GM15510 (cell line): ENCODE results near the gene UQCR10.

Experiments used
- POLR2A ChIP-seq: IDR thresholded peaks from 3 replicates; pipeline ENCODE4 v1.6.1; 2011; ENCODE audit warnings: borderline replicate concordance; ENCODE audit not compliant: insufficient read length; ENCODE audit errors: extremely low read depth

The UQCR10 gene

DNA sequence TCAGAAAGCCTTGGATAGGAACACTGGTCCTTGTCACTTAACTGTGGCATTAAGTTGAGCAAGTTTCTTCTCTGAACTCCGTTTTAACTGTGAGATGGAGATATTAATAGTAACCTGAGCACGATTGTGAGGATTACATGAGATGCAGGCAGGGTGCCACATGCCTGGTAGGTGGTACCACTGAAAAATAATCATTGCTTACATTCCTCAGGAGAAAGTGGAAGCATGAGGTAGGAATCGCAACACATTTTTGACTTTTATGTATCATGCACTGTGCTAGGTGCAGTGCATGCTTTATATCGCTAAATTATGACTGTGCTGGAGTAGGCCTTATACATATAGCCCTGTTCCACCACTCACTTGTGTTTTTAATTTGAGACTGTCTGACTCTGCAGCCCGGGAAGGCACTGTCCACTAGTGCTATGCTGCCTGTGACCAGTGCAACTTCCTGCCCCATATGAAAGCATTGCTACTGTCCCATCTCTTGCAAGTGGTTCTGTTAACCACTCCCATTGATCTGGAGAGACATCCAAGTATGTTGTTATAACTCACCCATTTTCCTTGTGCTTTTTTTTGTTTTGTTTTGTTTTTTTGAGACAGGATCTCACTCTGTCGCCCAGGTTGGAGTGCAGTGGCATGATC lies 1.0 kb downstream of the UQCR10 start:
- no peak for TF ChIP-seq POLR2A

- TF ChIP-seq POLR2A = no peak
Measured at GRCh38 chr22:29769723-29770321, 2.7 kb downstream of the UQCR10 start.

DNA sequence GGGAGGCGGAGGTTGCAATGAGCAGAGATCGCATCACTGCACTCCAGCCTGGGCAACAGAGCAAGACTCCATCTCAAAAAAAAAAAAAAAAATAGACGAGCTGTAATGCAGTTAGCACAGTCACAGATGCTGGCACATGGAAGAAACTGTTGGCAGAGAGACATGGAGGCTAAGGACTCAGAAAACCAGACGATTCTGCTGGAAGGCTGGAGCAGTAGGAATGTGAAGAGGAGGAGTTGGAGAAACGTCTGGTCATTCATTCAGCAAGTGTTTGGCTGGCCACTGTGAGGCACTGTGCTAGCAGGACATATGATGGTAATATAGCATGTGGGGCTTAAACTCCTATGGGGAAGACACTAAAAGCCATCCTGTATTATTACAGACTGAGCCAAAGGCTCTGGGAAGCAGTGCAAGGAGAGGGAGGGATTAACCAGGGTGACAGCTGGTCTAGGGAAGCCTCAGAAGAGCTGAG lies 5.0 kb downstream of the UQCR10 start:
- no peak for TF ChIP-seq POLR2A

DNA sequence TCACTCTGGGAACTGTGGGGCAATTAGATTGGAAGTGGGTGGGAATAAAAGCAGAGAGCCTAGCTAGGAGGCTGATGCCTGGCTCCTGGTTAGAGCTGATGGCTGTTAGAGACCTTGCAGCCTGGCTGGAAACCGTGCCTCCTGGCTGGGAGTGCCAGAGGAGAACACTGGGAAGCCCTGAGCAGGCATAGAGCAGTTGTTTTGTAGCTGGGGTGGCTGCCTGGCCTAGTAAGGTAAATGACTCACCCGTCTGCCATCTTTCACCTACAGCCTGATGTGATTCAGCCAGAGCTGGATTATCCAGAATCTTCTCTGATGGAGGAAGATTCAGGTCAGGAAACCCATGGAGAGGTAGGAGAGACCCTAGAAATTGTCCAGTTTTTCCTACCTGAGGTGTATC lies 6.1 kb downstream of the UQCR10 start:
- TF ChIP-seq POLR2A = no peak

DNA sequence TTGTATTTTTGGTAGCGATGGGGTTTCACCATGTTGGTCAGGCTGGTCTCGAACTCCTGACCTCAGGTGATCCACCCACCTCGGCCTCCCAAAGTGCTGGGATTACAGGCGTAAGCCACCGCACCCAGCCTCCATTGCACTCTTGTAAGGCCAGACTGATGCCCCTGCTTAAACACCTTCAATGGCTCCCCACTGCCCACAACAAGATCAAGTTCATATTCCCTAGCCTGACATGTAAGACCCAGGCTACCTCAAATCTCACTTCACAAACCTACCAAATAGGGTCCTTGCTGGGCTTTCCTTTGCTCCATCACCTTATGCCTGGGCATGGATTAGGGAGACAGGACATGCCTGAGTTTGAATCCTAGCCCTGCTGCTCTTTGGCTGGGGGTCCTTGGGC lies 13.1 kb downstream of the UQCR10 start:
- TF ChIP-seq POLR2A = no peak

DNA sequence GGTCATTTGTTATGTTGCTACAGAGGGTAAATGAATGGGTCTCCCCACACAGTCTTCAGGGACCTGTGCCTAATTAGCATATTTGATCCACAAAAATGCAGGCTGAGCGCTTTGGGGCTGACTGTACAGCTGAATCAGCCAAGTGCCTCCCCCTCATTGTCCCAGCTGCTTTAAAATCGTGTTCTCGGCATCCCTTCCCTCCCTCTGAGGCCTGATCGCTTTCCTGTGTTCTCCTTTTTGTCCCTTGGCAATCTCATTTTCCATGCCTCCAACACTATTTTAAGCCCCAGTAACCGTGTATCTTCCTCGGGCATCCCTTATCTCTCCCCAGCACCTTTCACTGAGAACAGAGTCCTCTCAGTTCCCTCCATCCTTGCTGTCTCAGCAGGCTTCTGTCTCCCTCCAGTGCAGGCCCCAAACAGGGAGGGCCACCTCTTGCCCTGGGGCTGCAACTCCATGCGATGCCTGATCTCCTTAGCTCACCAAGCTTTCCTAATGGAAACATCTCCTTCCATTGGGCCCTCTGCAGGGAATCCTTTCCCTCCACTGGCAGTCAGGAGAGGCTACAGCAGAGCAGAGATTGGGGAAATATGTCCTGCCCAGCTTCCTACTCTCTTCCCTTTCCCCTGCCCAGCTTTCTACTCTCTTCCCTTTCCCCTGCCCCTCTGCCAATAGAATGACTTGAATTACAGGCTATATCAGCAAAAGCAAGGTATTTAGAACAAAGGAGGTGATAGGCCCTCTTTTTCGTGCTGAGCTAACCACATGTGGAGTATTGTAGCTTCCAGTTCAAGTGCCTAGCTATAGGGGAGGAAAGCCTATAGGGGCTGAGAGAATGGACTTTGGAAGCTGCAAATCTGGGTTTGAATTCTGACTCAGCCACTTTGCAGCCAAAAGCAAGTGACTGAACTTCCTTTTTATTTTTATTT lies 13.8 kb downstream of the UQCR10 start:
- TF ChIP-seq POLR2A = no peak

- no peak for TF ChIP-seq POLR2A
Measured at GRCh38 chr22:29782061-29782845, 15.1 kb downstream of the UQCR10 start.

- TF ChIP-seq POLR2A = no peak
Measured at GRCh38 chr22:29784451-29785361, 17.5 kb downstream of the UQCR10 start.

- TF ChIP-seq POLR2A = no peak
Measured at GRCh38 chr22:29786031-29786430, 18.9 kb downstream of the UQCR10 start.

DNA sequence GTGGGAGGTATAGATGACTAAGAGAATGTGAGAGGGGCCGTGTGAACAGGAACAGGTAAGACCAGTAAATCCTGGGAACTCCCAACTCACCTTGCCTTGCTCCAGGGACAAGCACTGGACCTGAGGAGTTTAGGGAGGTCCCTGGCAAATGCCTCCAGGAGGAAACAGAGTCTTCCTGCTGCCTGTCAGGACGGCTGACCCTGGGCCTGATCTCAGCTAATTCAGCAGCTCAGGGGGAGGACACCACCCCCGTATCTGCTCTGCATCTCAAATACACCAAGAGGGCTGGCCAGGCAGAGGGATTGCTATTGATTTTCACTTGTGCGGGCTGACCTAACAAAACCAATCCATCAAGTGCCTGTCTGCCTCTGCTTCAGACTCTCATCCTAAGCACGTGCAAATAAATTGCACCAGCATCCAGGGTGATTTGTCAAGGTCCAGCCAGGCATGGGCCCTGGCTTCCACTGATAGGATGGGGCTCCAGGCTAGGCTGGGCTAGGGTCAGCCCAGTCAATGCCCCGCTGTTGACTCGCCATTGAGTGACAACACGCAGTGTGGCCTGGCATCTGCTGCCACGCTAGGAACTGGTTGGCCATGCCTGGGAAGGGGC lies 20.3 kb downstream of the UQCR10 start:
- TF ChIP-seq POLR2A = no peak

DNA sequence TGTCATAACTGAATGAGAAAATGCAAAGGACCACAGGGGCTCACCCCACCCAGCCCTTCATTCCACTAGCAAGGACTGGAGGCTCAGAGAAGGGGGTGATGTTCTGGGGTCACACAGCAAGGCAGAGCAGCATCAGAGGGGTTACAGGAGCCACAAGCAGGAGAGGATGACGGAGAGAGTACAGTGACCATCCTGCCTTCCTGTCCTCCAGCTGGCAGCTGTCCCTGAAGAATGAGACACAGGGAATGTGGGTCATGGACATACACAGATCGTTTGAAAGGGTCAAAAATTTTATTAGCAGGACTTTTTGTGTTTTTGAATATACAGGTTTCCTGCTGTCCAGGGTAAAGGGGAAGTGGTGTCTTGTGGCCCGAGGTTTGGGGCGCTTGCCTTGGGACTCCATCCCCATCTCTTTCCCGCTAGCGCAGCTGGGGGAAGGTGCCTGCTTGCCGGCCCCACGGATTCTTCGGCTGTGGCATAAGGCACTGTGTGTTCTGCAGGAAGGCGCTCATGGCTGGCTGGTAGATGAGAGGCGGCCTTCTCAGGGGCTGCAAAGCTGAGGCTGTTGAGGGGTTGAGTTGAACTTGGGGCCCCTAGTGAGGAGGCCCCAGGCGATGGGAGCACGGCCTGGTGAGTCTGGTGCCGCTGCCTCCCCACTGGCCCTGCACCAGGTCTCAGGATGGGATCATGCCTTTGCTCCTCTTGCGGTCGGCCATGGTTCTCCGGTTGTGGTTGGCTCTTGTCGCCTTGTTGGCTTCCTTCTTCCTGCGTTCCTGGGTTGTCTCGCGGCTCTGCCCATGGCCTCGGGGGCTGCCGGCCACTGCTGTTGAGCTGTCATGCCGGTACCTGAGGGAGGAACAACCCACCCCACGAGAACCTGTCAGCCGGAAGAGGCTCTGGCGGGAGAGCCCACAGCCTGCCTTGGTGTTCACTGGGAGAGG lies 21.4 kb downstream of the UQCR10 start:
- no peak for TF ChIP-seq POLR2A

- no peak for TF ChIP-seq POLR2A
Measured at GRCh38 chr22:29790061-29790460, 22.9 kb downstream of the UQCR10 start.

GRCh38 chr22:29793396-29793795 lies 26.2 kb downstream of the UQCR10 start:
- no peak for TF ChIP-seq POLR2A

- TF ChIP-seq POLR2A = no peak
Measured at GRCh38 chr22:29795663-29796062, 28.5 kb downstream of the UQCR10 start.
